ENCODE results near the gene IGHMBP2. TPM values are rescaled to one million over a fixed set of nuclear protein-coding genes. Genes with fewer than 3 reads are reported as not detected.

IGHMBP2 gene
- total RNA-seq, 1 experiment from 2014 or later = 27.8 TPM

GRCh38 chr11:68908273-68908672 lies 4.6 kb downstream of the IGHMBP2 start:
- ChIA-PET POLR2A (interaction anchor here (0.7 kb wide), 1 partner anchor 44 kb away, joined by 3 read pairs; no protein-coding TSS in a partner anchor), CTCF (no interaction called here)
- Histone ChIP-seq H3K9me3 (ENCODE audit: control insufficient read depth, insufficient read depth, low read depth, low read length) (no peaks in the 10 kb centered on the region), H3K4me1 (ENCODE audit: control insufficient read depth, insufficient read depth, low read length) (no peaks in the 10 kb centered on the region), H3K27ac (ENCODE audit: low read length) (no peak overlapping the region), H3K4me3 (ENCODE audit: low read depth in 2 of 2, low read length in 2 of 2) (no peak overlapping the region), H3K36me3 (ENCODE audit: control insufficient read depth, insufficient read depth, low read length) (peaks cover 2% of the 10 kb centered on the region; the same call in 1 of the 2 replicates), H3K27me3 (ENCODE audit: control insufficient read depth, insufficient read depth, low read length) (no peaks in the 10 kb centered on the region)
- TF ChIP-seq, protein P1, sequence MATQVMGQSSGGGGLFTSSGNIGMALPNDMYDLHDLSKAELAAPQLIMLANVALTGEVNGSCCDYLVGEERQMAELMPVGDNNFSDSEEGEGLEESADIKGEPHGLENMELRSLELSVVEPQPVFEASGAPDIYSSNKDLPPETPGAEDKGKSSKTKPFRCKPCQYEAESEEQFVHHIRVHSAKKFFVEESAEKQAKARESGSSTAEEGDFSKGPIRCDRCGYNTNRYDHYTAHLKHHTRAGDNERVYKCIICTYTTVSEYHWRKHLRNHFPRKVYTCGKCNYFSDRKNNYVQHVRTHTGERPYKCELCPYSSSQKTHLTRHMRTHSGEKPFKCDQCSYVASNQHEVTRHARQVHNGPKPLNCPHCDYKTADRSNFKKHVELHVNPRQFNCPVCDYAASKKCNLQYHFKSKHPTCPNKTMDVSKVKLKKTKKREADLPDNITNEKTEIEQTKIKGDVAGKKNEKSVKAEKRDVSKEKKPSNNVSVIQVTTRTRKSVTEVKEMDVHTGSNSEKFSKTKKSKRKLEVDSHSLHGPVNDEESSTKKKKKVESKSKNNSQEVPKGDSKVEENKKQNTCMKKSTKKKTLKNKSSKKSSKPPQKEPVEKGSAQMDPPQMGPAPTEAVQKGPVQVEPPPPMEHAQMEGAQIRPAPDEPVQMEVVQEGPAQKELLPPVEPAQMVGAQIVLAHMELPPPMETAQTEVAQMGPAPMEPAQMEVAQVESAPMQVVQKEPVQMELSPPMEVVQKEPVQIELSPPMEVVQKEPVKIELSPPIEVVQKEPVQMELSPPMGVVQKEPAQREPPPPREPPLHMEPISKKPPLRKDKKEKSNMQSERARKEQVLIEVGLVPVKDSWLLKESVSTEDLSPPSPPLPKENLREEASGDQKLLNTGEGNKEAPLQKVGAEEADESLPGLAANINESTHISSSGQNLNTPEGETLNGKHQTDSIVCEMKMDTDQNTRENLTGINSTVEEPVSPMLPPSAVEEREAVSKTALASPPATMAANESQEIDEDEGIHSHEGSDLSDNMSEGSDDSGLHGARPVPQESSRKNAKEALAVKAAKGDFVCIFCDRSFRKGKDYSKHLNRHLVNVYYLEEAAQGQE (IDR thresholded peaks at IDR 0.05; ENCODE audit: insufficient read depth in 1 of 2, low read depth in 2 of 2, low read length in 1 of 2) = no peak
- TF ChIP-seq CTCF (IDR thresholded peaks at IDR 0.05) = no peak
- no peak for TF ChIP-seq TCF7L2 (IDR thresholded peaks at IDR 0.05; ENCODE audit: low read depth, low read length)
- TF ChIP-seq SIN3A (IDR thresholded peaks at IDR 0.05; ENCODE audit: borderline replicate concordance, insufficient read depth, low read depth, low read length) = no peak
- TF ChIP-seq POLR2AphosphoS5 (IDR thresholded peaks at IDR 0.05; ENCODE audit: low read depth, low read length) = no peak
- intact Hi-C loops (cut with micrococcal nuclease; ENCODE audit: unreplicated experiment) (no loop called here), in situ Hi-C loops (cut with HindIII; ENCODE audit: low pct_unique_long_range_greater_than_20kb, low sequenced_read_pairs) (no loop called here)
- DNase-seq (ENCODE audit: low read depth, low spot score) (no peak), ATAC-seq (no peak)
- BruUV-seq (replicated peaks) = no TSS peak

GRCh38 chr11:68910965-68911364 lies 7.3 kb downstream of the IGHMBP2 start:
- no peaks in the 10 kb centered on the region; the same call in 1 of the 2 replicates for H3K36me3 ChIP-seq (ENCODE audit: control insufficient read depth, insufficient read depth, low read length)
- H3K9me3 ChIP-seq (ENCODE audit: control insufficient read depth, insufficient read depth, low read depth, low read length) = no peaks in the 10 kb centered on the region
- DNase-seq (ENCODE audit: low read depth, low spot score) = no peak
- in situ Hi-C loops (cut with HindIII; ENCODE audit: low pct_unique_long_range_greater_than_20kb, low sequenced_read_pairs) = no loop called here
- POLR2A ChIA-PET = no interaction called here
- H3K27me3 ChIP-seq (ENCODE audit: control insufficient read depth, insufficient read depth, low read length) = no peaks in the 10 kb centered on the region
- H3K27ac ChIP-seq (ENCODE audit: low read length) = no peak overlapping the region
- BruUV-seq (replicated peaks) = no TSS peak
- H3K4me1 ChIP-seq (ENCODE audit: control insufficient read depth, insufficient read depth, low read length) = no peaks in the 10 kb centered on the region
- no peak for ATAC-seq
- intact Hi-C loops (cut with micrococcal nuclease; ENCODE audit: unreplicated experiment) = no loop called here
- no peak overlapping the region for H3K4me3 ChIP-seq (ENCODE audit: low read depth in 2 of 2, low read length in 2 of 2)
- TF ChIP-seq, protein P1 (IDR thresholded peaks at IDR 0.05; ENCODE audit: insufficient read depth in 1 of 2, low read depth in 2 of 2, low read length in 1 of 2) = no peak
- TF ChIP-seq POLR2AphosphoS5 (IDR thresholded peaks at IDR 0.05; ENCODE audit: low read depth, low read length) (no peak), SIN3A (IDR thresholded peaks at IDR 0.05; ENCODE audit: borderline replicate concordance, insufficient read depth, low read depth, low read length) (no peak), CTCF (IDR thresholded peaks at IDR 0.05) (no peak), TCF7L2 (IDR thresholded peaks at IDR 0.05; ENCODE audit: low read depth, low read length) (no peak)
- CTCF ChIA-PET = no interaction called here

All from Panc1 (cell line).